HL-60 (cell line): ENCODE measurements around the gene MEAK7.

ENCODE experiments used
- DNase-seq, 2 experiments: peaks; one replicate each; pipeline ENCODE4 v3.0.0-alpha.2; 2010 to 2020; ENCODE audit warnings: low read depth in 1 of 2, low spot score in 1 of 2
- H3K27ac ChIP-seq: fragments of 250-450 bp; sonication (Bioruptor Pico); replicated peaks from 2 replicates; pipeline ENCODE4 v1.5.1; 2020; ENCODE audit warnings: mild to moderate bottlenecking, moderate library complexity
- H3K27me3 ChIP-seq: fragments of 250-450 bp; sonication (Bioruptor Pico); 2 replicates; pipeline ENCODE4 v1.5.1; 2021; ENCODE audit warnings: mild to moderate bottlenecking, moderate library complexity; ENCODE audit not compliant: insufficient read depth, poor library complexity, severe bottlenecking
- H3K4me3 ChIP-seq: replicated peaks from 2 replicates; pipeline ENCODE4 v1.5.1; 2011; ENCODE audit warnings: mild to moderate bottlenecking, control low read depth, low read length; ENCODE audit not compliant: insufficient read depth
- GABPA ChIP-seq: IDR thresholded peaks from 2 replicates; pipeline ENCODE4 v1.6.1; 2012; ENCODE audit warnings: low read depth
- POLR2AphosphoS5 ChIP-seq: IDR thresholded peaks from 2 replicates; pipeline ENCODE4 v1.6.1; 2012; ENCODE audit warnings: low read depth
- SPI1 ChIP-seq: IDR thresholded peaks from 2 replicates; pipeline ENCODE4 v1.6.1; 2012; ENCODE audit warnings: low read depth, mild to moderate bottlenecking, borderline replicate concordance
- TF ChIP-seq, protein P1 (sequence below): IDR thresholded peaks from one replicate; pipeline ENCODE4 v1.5.1; 2011; ENCODE audit warnings: low read length, control low read depth, inconsistent platforms; ENCODE audit not compliant: insufficient read depth
- TF ChIP-seq, protein P2 (sequence below): IDR thresholded peaks from 2 replicates; pipeline ENCODE4 v1.6.1; 2012; ENCODE audit warnings: low read depth; ENCODE audit not compliant: insufficient replicate concordance

Gene MEAK7

DNA sequence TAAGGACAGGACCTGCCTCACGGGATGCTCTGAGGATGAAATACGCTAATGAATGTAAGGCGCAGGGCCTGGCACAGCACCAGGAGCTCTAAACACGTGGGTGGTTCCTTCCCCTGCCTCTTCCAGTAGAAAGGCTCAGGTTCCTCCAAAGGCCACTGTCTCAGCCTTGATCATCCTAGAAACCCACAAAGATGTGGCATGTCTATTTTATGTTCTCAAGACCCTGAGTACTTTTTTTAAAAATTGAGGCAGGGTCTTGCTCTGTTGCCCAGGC is 17.0 kb upstream of the MEAK7 start:
- Histone ChIP-seq H3K27me3 (no peaks in the 10 kb centered on the region), H3K4me3 (no peak overlapping the region), H3K27ac (no peak overlapping the region)
- no peak for DNase-seq
- TF ChIP-seq, protein P1, sequence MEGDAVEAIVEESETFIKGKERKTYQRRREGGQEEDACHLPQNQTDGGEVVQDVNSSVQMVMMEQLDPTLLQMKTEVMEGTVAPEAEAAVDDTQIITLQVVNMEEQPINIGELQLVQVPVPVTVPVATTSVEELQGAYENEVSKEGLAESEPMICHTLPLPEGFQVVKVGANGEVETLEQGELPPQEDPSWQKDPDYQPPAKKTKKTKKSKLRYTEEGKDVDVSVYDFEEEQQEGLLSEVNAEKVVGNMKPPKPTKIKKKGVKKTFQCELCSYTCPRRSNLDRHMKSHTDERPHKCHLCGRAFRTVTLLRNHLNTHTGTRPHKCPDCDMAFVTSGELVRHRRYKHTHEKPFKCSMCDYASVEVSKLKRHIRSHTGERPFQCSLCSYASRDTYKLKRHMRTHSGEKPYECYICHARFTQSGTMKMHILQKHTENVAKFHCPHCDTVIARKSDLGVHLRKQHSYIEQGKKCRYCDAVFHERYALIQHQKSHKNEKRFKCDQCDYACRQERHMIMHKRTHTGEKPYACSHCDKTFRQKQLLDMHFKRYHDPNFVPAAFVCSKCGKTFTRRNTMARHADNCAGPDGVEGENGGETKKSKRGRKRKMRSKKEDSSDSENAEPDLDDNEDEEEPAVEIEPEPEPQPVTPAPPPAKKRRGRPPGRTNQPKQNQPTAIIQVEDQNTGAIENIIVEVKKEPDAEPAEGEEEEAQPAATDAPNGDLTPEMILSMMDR: no peak
- no peak for TF ChIP-seq POLR2AphosphoS5
- no peak for TF ChIP-seq SPI1
- TF ChIP-seq, protein P2, sequence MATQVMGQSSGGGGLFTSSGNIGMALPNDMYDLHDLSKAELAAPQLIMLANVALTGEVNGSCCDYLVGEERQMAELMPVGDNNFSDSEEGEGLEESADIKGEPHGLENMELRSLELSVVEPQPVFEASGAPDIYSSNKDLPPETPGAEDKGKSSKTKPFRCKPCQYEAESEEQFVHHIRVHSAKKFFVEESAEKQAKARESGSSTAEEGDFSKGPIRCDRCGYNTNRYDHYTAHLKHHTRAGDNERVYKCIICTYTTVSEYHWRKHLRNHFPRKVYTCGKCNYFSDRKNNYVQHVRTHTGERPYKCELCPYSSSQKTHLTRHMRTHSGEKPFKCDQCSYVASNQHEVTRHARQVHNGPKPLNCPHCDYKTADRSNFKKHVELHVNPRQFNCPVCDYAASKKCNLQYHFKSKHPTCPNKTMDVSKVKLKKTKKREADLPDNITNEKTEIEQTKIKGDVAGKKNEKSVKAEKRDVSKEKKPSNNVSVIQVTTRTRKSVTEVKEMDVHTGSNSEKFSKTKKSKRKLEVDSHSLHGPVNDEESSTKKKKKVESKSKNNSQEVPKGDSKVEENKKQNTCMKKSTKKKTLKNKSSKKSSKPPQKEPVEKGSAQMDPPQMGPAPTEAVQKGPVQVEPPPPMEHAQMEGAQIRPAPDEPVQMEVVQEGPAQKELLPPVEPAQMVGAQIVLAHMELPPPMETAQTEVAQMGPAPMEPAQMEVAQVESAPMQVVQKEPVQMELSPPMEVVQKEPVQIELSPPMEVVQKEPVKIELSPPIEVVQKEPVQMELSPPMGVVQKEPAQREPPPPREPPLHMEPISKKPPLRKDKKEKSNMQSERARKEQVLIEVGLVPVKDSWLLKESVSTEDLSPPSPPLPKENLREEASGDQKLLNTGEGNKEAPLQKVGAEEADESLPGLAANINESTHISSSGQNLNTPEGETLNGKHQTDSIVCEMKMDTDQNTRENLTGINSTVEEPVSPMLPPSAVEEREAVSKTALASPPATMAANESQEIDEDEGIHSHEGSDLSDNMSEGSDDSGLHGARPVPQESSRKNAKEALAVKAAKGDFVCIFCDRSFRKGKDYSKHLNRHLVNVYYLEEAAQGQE: no peak
- TF ChIP-seq GABPA: no peak

DNA sequence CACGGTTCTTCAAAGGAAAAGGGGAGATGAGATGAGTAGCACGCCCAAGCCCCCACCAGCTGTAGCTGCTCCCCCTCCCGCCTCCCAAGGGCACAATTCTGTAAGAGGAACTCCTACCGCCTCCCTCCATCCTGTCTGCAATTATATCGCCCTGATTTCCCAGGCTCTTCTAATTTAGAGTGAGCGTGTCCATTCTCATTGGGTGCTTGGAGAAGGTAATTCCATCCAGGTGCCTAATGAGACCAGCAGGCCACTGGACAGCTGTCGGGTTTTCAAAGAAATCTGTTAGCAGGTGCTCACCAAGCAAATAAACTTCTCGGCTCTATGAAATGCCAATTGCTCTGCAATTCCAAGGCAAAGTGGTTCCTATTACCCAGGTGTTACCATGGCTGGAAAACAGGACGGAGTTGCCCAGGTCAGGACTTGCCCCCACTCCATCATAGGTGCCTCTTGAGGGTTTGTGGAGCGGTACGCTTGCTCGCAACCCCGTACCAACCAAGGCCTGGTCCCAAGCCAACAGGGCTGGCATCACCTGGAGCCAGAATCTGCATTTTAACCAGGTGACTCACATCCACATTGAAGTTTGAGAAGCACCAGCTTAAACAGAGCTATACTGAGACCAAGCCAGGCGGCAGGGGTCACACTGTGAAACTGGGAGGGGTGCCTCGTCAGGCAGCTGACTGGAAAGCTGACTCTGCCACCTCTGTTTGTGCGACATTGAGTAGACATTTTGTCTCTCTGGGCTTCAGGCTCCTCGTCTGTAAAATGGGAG is 16.5 kb upstream of the MEAK7 start:
- no peak overlapping the region for H3K27ac ChIP-seq
- no peaks in the 10 kb centered on the region for H3K27me3 ChIP-seq
- H3K4me3 ChIP-seq: no peak overlapping the region
- TF ChIP-seq, protein P1: no peak
- 0 out of 2 replicates have a peak, but pooled peaks have one; percentile 4 for TF ChIP-seq SPI1
- no peak for DNase-seq

DNA sequence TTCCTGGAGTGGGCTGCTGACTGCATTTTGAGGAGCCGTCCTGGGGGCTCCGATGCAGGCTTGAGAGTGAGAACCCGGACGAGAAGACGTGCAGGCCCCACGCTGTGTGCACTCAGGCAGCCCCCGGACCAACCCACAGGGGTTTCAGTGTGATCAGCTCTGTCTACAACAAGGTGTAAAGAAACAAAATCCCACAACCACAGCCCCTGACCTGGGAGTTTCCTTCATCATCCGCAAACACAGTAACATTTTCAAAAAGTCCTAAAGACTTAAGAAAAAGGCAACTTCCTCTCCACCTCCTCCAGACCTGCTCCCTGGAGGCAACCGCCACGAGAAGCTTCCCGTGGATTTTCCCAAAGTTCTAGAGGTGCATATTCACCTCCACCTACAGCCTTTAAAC is 15.4 kb upstream of the MEAK7 start:
- Histone ChIP-seq H3K27me3 (no peaks in the 10 kb centered on the region), H3K4me3 (no peak overlapping the region), H3K27ac (no peak overlapping the region)
- DNase-seq: no peak
- TF ChIP-seq, protein P1: no peak
- TF ChIP-seq, protein P2: no peak
- no peak for TF ChIP-seq SPI1
- TF ChIP-seq GABPA: no peak
- no peak for TF ChIP-seq POLR2AphosphoS5
